PC-9 (cell line): ENCODE results near the gene HMOX2.

Experiments used
- EZH2 ChIP-seq: fragments of 200-600 bp; sonication (generic); IDR thresholded peaks from 2 replicates; pipeline ENCODE4 v1.8.0; 2017; ENCODE audit warnings: antibody characterized with exemption, low read depth
- TF ChIP-seq, protein P1 (sequence below): fragments of 200-600 bp; sonication (generic); conservative IDR thresholded peaks from 2 replicates; pipeline ENCODE4 v1.6.1; 2017; ENCODE audit warnings: mixed run types, antibody characterized with exemption, mild to moderate bottlenecking, moderate library complexity

DNA sequence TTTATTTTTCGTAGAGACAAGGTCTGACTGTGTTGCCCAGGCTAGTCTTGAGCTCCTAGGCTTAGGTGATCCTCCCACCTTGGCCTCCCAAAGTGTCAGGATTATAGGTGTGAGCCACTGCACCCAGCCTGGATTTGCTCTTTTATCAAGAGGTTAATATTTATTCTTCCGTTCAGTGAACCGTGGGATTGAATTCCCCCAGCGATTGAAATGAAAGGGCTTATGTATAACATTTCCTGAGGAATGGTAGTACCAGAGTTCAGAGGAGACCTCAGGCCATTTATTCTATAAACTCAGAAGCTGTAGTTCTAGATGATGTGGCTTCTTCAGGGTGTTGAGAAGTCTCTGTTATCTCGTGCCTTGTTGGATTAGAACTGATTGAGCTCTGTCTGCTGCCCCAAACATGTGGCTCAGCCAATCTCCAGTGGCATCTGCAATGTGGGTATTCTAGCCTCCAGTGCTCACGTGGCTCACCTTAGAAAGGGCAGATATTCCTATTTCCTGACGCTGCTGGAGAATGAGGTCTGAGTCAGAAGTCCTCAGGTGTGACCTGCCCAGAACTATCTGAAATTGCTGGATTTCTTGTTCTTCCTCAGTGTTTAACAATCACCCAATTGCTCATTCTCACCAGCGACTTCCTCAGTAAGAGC is 22.5 kb downstream of the HMOX2 start:
- TF ChIP-seq, protein P1, sequence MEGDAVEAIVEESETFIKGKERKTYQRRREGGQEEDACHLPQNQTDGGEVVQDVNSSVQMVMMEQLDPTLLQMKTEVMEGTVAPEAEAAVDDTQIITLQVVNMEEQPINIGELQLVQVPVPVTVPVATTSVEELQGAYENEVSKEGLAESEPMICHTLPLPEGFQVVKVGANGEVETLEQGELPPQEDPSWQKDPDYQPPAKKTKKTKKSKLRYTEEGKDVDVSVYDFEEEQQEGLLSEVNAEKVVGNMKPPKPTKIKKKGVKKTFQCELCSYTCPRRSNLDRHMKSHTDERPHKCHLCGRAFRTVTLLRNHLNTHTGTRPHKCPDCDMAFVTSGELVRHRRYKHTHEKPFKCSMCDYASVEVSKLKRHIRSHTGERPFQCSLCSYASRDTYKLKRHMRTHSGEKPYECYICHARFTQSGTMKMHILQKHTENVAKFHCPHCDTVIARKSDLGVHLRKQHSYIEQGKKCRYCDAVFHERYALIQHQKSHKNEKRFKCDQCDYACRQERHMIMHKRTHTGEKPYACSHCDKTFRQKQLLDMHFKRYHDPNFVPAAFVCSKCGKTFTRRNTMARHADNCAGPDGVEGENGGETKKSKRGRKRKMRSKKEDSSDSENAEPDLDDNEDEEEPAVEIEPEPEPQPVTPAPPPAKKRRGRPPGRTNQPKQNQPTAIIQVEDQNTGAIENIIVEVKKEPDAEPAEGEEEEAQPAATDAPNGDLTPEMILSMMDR = no peak
- no peak for TF ChIP-seq EZH2
